GM15510 (cell line): Measurements from ENCODE around the gene DCAF12.

Experiments used
- POLR2A ChIP-seq: IDR thresholded peaks from 3 replicates; pipeline ENCODE4 v1.6.1; 2011; ENCODE audit warnings: borderline replicate concordance; ENCODE audit not compliant: insufficient read length; ENCODE audit errors: extremely low read depth

Gene DCAF12

DNA sequence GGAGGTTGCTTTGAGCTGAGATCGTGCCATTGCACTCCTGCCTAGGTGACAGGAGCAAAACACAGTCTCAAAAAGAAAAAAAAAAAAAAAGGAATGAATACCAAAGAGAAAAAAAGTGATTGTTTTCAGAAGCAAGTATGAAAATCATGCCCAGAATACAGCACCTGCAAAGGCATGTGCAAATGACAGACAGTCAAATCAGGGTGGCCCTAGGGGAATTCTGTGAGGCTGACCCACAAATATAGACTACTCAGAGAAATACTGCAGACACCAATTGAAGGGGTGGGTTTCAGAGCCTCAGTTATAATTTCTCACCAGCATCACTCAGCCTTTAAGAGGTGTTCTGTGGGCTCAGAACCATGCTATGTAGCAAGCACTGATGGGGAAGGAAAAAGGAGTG is 28.6 kb downstream of the DCAF12 start:
- no peak for TF ChIP-seq POLR2A

DNA sequence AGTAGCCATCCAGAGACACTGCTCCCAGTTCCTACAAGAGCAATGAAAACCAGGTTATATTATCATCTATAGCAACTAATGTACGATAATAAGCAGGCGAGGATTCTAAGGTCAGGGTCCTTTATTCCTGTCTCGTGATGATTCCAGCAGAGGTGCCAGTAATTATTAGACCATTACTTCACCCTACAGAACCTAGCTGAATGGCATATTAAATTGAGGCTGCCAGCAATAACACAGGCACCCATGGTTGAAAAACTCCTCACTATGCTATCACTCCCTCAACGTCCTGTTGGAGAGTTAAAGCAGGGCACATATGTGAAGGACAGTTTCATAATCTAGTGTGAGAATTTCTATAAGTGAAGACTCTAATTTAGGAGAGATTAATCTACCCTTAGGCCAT is 29.7 kb downstream of the DCAF12 start:
- no peak for TF ChIP-seq POLR2A

DNA sequence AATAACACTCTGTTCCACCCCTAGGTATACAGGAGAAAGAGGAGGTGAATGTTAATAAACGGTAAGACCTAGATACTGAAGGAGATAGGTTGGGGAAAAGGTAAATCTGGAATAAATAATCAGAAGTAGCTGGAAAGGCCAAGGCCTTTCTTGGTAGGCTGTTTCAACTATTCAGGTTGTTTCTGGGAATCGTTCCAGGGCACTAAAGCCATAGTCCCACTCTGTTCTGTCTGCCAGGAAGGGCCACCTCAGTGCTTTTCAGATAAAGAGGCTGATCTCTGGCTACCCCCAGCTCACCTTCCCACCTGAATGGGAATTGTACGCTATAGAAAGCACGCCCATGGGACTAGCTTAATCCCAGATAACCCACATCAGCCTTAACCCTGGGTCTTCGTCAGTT is 32.9 kb downstream of the DCAF12 start:
- TF ChIP-seq POLR2A, result no peak

DNA sequence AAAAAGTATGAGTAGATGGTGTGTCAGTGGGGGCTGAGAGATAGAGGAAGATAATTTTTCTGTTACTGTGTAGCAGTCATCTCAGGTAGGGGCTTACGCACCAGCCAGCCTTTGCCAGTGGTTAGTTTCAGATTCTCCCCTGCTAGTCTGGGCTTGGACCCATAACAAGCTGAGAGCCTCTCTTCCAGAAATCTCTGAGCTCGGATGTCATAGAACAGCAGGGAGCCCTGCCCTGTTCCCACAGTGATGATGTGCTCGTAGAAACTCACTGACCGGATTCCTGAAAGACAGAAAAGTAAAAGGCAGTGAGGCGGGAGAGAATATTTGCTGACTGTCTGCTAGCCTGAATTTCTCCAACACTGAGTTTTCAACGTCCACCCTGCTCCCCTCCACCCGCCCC is 37.2 kb downstream of the DCAF12 start:
- no peak for TF ChIP-seq POLR2A

DNA sequence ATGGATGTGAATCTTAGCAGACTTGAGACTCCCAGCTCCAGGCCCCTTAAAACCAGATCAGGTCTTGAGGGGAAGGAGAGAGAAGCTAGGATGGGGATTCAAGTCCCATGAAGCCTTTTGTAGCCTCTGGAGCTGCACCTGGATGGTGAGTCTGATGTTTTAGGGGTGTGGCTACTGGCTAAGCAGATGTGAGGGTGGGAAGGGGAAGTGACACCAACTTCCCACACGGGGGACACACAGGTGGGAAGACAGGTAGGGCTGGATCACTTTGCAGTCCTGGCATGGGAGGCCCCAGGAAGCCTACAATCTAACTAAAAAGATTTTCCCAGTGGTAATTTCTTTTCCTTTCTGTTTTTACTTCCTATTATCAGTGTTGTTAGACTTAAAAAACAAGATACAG is 39.1 kb downstream of the DCAF12 start:
- TF ChIP-seq POLR2A, result no peak

DNA sequence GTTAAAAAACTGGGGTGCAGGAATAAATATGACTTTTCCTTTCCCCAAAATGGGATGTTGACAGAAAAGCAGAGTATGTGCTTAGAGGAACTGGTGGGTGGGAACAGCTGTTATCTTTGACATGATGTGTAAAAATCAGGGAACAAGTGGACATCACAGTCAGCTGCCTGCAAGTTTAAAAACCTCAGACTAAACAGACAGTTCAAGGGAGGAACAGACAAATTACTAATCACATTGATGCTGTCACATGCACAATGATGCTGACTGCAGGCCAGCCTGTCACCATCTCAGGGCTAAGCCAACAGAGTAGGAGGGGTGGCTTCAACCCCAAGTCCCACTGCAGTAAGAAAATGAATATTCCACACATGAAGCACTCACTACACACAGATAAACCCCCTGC is 39.6 kb downstream of the DCAF12 start:
- TF ChIP-seq POLR2A, result no peak

DNA sequence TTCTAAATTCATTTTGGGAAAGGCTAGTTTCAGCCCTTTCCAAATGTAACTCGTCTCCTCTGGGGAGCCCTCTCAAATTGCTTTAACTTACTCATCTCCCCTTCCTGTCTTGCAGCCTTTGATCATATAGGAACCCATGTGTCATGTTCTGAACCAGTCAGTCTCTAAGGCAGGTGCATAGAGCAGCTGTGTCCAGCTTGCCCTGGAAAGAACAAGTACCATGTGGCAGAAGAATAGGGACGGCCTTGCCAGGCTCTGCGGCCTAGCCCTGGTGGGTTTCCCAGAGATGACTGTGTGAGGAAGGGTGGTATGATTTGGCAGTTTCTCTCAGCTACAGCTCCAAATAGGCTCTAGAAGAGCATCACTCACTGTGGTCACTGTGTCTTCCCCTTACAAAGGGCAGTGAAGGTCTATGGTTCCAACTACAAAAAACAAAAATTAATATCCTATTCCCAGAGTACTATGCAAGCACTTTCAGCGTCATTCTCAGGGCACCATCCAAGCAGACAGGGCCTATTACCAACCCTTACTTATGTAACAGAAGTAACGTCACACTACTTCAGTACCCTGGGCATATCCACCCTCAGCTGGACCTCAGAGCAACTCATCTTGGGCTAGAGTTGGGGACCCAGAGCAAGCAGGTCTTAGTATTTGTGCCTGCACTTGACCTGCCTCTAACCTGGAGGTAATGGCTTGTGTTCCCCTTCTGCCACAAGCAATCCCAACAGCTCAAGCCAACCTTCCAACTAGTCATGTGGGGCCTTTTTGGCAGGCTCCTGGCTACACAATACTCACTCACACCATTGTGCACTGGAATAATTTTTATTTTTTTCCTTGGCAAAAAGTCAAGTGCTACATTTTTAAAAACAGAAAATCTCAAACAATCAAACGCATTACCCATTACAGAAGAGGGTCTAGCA is 40.7 kb downstream of the DCAF12 start:
- TF ChIP-seq POLR2A, result no peak

DNA sequence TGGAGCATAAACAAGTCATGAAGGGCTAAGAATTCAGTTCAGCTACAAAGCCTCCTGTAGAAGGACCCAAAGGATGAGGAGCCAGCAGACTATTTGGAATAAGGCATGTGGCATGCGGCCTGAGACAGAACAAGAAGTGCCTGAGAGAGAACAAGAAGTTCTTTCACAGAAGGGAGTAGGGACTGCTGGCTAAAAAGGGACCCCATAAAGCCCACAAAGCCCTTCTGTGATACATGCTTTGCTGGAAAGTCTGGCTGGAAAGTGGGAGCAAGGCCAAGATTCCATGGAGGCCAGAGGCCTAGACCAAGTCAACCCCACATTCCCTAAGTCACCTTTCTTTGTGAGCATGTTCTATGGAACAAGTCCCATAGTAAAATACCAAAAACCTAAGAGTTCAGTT is 41.9 kb downstream of the DCAF12 start:
- TF ChIP-seq POLR2A, result no peak

DNA sequence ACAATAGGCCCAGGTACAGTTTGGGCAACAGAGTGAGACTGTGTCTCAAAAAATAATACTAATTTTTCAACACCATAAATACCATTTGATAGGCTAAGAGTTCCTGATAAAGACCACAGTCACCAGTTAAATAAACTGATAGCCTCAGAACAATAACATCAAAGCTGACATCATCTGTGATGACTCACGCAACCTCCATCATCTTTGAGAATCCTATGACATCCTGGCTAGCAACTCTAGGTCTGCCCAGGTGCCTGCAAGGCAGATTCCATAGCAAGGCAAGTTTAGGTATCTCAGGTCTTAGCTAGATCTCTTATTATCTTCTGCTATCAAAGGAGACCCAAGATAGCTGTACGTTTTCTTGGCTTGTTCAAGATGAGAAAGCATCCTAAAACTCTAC is 47.3 kb downstream of the DCAF12 start:
- TF ChIP-seq POLR2A, result no peak

DNA sequence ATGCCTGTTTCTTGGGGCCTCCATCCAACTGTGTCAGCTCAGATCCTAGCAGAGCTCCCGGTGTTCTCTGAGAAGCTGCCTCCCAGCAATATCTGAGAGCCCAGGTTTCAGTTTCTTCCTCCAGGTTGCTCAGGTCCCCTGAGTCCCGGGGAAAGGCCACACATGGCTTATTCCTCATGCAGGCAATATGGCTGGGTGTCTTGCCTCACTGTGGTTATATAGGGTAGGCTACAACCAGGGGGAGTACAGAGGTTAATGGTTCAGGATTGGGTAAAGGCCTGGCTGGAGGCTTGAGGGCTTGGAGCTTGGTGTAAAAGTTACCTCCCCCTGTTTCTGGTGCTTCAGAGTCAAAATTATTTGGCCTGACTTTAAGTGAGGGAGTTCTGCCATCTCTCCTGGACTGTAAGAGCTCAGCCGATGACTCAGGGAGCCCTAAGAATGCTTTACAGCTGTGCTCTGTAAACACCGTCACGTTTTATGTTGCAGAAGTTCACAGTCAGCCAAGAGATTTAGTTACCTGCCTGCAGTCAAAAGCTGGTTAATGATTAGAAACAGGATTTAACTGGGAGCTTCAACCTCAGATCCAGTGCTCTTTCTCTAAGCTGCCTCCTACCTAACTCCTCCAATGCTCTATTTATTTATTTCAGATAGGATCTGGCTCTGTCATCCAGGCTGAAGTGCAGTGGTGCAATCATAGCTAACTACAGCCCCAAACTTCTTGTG is 53.5 kb downstream of the DCAF12 start:
- TF ChIP-seq POLR2A, result no peak

DNA sequence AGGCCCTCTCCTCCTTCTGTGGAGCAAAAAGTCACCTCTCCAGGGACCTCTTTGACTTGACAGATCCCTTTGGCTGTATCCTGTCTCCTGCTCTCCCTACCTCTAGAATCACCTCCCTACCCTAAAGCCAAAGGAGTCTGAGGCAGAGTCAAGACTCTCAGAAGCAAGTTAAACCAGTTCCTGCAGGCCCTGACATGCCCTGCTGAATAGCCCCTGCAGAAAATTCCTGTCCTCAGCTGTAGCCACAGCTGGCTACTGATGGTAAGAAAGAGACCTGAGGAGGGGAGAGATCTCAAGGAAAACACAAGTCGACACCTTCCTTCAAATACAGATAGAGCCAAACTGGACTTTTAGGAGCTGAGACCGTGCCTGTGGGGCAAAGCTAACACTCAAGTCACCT is 54.1 kb downstream of the DCAF12 start:
- no peak for TF ChIP-seq POLR2A

DNA sequence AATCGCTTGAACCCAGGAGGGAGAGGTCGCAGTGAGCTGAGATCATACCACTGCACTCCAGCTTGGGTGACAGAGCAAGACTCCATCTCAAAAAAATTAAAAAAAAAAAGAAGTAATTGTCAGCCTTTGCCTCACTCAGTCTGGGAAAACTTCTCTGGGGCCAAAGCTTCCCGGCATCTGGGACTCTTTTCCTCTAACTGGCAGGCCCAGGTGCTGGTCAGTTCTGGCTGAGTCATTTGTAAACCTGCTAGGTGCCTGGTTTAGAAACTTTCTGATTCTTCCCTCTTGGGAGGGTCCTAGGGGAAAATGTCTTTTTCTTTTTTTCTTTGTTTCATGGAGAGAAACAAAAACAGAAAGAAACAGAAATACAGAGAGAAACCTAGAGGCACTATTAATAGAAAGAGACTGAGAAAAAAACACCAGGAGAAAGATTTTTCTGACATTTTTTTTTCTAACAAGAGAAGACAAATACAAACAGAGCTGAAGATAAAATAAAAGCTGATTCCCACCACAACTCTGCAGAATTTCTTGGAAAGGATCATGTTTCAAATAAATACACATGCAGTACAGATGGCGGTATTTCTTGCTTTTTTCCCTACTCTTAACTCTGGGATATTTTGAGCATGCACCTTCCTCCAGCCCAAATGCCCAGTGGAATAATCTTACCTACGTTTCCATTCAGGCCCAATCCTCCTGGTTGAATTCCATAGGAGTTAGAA is 55.7 kb downstream of the DCAF12 start:
- TF ChIP-seq POLR2A, result no peak

DNA sequence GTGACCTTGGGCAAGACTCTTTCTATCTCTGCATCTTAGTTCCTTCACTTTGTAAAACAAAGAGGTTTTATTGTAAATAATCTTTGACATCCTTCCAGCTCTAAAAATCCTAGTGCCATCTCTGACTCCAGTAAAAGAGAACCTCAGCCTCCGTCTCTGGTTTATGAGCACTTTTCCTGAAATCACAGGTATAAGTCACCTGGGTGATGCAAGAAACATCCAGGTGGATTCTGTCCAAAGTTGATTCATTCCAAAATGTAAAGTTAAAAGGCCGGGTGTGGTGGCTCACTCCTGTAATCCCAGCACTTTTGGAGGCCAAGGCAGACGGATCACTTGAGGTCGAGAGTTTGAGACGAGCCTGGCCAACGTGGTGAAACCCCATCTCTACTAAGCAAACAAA is 56.7 kb downstream of the DCAF12 start:
- TF ChIP-seq POLR2A, result no peak

DNA sequence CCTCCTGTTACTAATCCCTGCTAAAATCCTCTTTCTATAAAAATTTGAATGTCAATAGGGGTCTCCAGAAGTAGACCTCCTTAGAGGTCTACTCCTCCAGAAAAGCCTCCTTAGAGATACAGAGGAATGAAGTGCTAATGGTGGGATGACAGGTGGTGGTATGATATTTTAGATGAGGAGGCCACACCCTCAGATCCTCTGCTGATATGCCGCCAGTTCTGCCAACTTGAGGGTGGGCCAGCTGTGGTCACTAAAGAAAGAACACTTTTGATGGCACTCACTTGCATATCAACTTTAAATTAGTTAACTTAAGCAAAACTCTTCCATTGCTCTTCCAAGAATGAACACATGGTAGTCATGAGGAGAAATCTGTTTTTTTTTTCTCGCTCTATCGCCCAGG is 61.0 kb downstream of the DCAF12 start:
- TF ChIP-seq POLR2A, result no peak

DNA sequence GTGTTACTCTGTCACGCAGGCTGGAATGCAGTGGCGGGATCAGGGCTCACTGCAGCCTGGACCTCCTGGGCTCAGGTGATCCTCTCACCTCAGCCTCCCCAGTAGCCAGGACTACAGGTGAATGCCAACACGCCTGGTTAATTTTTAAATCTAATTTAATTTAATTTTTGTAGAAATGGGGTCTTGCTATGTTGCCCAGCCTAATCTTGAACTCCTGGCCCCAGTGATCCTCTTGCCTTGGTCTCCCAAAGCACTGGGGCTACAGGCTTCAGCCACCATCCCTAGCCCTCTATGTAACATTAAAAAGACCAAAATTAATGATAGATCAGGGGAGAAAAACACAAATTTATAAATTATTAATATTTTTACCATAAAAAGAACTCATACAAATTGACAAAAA is 66.5 kb downstream of the DCAF12 start:
- TF ChIP-seq POLR2A, result no peak
